ENCODE data around the gene CLIP1. TPM values are rescaled to one million over a fixed set of nuclear protein-coding genes. Genes with fewer than 3 reads are reported as not detected.

The CLIP1 gene
- total and polyA plus RNA-seq, 2 of the 8 experiments (the other 6 are each of a cell fraction or from before 2014, with no cell fraction given): 19.0 to 27.6 TPM

DNA sequence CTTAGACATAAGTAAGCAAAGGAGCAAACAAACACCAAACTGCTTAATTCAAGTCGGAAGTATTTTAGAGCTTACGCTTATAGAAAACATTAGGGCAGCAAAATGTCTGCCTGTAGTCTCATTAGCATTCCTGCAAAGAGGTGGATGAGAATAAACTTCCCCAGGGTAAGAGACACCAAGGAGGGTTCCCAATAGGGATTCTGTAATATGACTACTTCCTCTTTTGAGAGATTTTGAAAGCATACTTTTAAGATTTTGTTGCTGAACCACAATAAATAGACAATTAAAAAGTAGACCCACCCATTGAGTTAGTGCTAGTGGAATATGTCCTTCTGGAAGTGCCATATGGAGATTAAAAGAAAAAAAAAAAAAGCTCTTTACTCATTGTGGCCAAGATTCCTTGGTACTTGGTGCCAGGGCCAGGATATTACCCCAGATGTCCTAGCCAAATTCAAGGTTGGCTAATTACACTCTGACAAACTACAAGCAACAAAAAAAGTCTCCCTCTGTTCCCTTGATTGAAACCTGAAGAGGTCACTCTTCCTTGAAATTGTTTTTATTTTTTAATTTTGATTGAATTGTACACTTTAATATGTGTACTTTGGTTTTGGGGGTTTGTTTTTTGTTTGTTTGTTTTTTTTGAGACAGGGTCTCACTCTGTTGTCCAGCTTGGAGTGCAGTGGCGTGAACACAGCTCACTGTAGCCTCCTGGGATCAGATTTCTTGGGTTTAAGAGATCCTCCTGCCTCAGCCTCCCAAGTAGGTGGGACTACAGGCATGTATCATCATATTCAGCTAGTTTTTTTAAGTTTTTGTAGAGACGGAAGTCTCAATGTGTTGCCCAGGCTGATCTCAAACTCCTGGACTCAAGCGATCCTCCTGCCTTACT is 8.7 kb downstream of the CLIP1 start:
- Histone ChIP-seq H3K36me3 (ENCODE audit: control insufficient read depth in 2 of 4, insufficient read depth in 4 of 4, low read length in 3 of 4) (no peaks in the 10 kb centered on the region), H4K20me1 (replicated peaks in 1 of 2; ENCODE audit: control insufficient read depth in 1 of 2, insufficient read depth in 2 of 2, low read length in 2 of 2) (no peaks in the 10 kb centered on the region), H2BK12ac (ENCODE audit: low read depth, low read length) (no peak overlapping the region), H3K27me3 (replicated peaks in 1 of 4; ENCODE audit: control insufficient read depth in 3 of 4, extremely low read depth in 1 of 4, insufficient read depth in 3 of 4, low read length in 3 of 4) (no peaks in the 10 kb centered on the region), H3K18ac (ENCODE audit: extremely low read depth, low read length) (no peak overlapping the region), H2BK5ac (ENCODE audit: low read depth, low read length) (no peak overlapping the region), H3K4ac (replicated peaks; ENCODE audit: insufficient read length, low read depth, low read length) (no peak overlapping the region), H2BK120ac (replicated peaks; ENCODE audit: low read depth, low read length) (no peak overlapping the region), H3K4me1 (replicated peaks in 1 of 4; ENCODE audit: control insufficient read depth in 3 of 4, insufficient read depth in 4 of 4, low read length in 3 of 4) (no peaks in the 10 kb centered on the region), H3K56ac (replicated peaks; ENCODE audit: insufficient read length, low read depth, low read length) (no peak overlapping the region), H3K4me3 (ENCODE audit: extremely low read depth in 1 of 4, insufficient read depth in 2 of 4, low read depth in 3 of 4, low read length in 4 of 4) (no peak overlapping the region), H3K4me2 (ENCODE audit: insufficient read depth in 1 of 2, low read depth in 2 of 2, low read length in 2 of 2) (no peak overlapping the region), H4K5ac (ENCODE audit: insufficient read length, low read depth, low read length) (no peak overlapping the region), H3K79me2 (ENCODE audit: control insufficient read depth in 1 of 2, insufficient read depth in 2 of 2, low read length in 2 of 2) (peaks cover 0 to 2% of the 10 kb centered on the region in 2 experiments; a peak in 1 of 4 replicates), H3K27ac (ENCODE audit: low read depth, low read length) (no peak overlapping the region), H2AFZ (ENCODE audit: low read length) (no peak overlapping the region), H3K9ac (replicated peaks in 1 of 4; ENCODE audit: extremely low read depth in 1 of 4, low read depth in 3 of 4, low read length in 3 of 4) (no peak overlapping the region), H3K23ac (ENCODE audit: insufficient read length) (no peak overlapping the region), H2BK15ac (ENCODE audit: low read length) (no peak overlapping the region), H3K14ac (ENCODE audit: insufficient read length) (no peak overlapping the region), H3K79me1 (ENCODE audit: low read depth, low read length) (no peaks in the 10 kb centered on the region), H4K91ac (replicated peaks; ENCODE audit: insufficient read length, low read length) (no peak overlapping the region), H2AK5ac (ENCODE audit: low read depth, low read length) (no peak overlapping the region), H4K8ac (ENCODE audit: extremely low read depth, insufficient read depth, low read length) (no peak overlapping the region), H2BK20ac (ENCODE audit: low read length) (no peak overlapping the region), H3K9me3 (ENCODE audit: insufficient read depth in 2 of 2, low read depth in 1 of 2, low read length in 1 of 2) (no peaks in the 10 kb centered on the region), H3K23me2 (ENCODE audit: low read depth, low read length) (no peaks in the 10 kb centered on the region)
- WGBS, 2 experiments (ENCODE audit: extremely low coverage in 1 of 2, insufficient coverage in 1 of 2, insufficient read length in 1 of 2, insufficient replicate concordance in 2 of 2, low coverage in 1 of 2, low lambda C conversion rate in 2 of 2, missing lambda C conversion rate in 1 of 2): 86% methylated on average over 5 of the region's 5 CpGs; no CpG with 5 or more reads in 1 of the 2 experiments
- DNase-seq (ENCODE audit: low read depth in 1 of 2, low spot score in 2 of 2) (no peak), FAIRE-seq (no peak)
- ChIA-PET POLR2A (ENCODE audit: partially characterized antibody) (interaction anchor here (1.2 to 1.9 kb wide), 2 partner anchors 12 to 13 kb away, joined by 3 to 5 read pairs; no protein-coding TSS in a partner anchor), CTCF (ENCODE audit: partially characterized antibody) (interaction anchor here (1.0 to 2.2 kb wide), 4 partner anchors 10 to 21 kb away, joined by 3 to 7 read pairs (median 4); no protein-coding TSS in a partner anchor)
- TF ChIP-seq MAX (IDR thresholded peaks at IDR 0.05) (no peak), EGR1 (IDR thresholded peaks at IDR 0.05; ENCODE audit: borderline replicate concordance, low read depth, low read length) (no peak), TAF7 (optimal IDR thresholded peaks at IDR 0.05; ENCODE audit: borderline replicate concordance, low read depth, low read length) (no peak), SP1 (IDR thresholded peaks at IDR 0.05; ENCODE audit: low read depth, low read length) (no peak)

Measured in H1 (cell line).